ENCODE results near the gene DDX3X.

- TF ChIP-seq, protein P1, sequence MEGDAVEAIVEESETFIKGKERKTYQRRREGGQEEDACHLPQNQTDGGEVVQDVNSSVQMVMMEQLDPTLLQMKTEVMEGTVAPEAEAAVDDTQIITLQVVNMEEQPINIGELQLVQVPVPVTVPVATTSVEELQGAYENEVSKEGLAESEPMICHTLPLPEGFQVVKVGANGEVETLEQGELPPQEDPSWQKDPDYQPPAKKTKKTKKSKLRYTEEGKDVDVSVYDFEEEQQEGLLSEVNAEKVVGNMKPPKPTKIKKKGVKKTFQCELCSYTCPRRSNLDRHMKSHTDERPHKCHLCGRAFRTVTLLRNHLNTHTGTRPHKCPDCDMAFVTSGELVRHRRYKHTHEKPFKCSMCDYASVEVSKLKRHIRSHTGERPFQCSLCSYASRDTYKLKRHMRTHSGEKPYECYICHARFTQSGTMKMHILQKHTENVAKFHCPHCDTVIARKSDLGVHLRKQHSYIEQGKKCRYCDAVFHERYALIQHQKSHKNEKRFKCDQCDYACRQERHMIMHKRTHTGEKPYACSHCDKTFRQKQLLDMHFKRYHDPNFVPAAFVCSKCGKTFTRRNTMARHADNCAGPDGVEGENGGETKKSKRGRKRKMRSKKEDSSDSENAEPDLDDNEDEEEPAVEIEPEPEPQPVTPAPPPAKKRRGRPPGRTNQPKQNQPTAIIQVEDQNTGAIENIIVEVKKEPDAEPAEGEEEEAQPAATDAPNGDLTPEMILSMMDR (optimal IDR thresholded peaks at IDR 0.05 in 1 of 3, IDR thresholded peaks at IDR 0.05 in 1 of 3, conservative IDR thresholded peaks at IDR 0.05 in 1 of 3; ENCODE audit: extremely low read depth in 1 of 3, insufficient read depth in 2 of 3, low read length in 3 of 3), result no peak
- no peak for TF ChIP-seq EZH2 (IDR thresholded peaks at IDR 0.05; ENCODE audit: low read length)
Observed at GRCh38 chrX:41353985-41354384, 20.0 kb downstream of the DDX3X start.

Measured in keratinocyte (primary cell).